HEK293 (cell line): Measurements from ENCODE around the gene ANXA7.

Source experiments
- OVOL3 ChIP-seq: fragments of 450-650 bp; formaldehyde crosslinking; IDR thresholded peaks from 2 replicates; pipeline ENCODE4 v1.5.1; 2016; ENCODE audit warnings: missing biosample characterization, missing genetic modification characterization
- SETDB1 ChIP-seq: IDR thresholded peaks from one replicate; pipeline ENCODE4 v1.6.1; 2017; ENCODE audit warnings: mild to moderate bottlenecking, low read length, moderate library complexity, mixed read lengths; ENCODE audit not compliant: insufficient read length
- ZBTB7A ChIP-seq: fragments of 450-650 bp; formaldehyde crosslinking; IDR thresholded peaks from 2 replicates; pipeline ENCODE4 v1.5.1; 2016; ENCODE audit warnings: low read depth, missing biosample characterization, missing genetic modification characterization
- ZFP37 ChIP-seq: fragments of 450-650 bp; formaldehyde crosslinking; IDR thresholded peaks from 2 replicates; pipeline ENCODE4 v1.5.1; 2016; ENCODE audit warnings: missing biosample characterization, missing genetic modification characterization
- ZNF133 ChIP-seq: fragments of 450-650 bp; formaldehyde crosslinking; IDR thresholded peaks from 2 replicates; pipeline ENCODE4 v1.5.1; 2016; ENCODE audit warnings: missing biosample characterization, missing genetic modification characterization
- ZNF23 ChIP-seq: fragments of 450-650 bp; formaldehyde crosslinking; IDR thresholded peaks from 2 replicates; pipeline ENCODE4 v1.5.1; 2016; ENCODE audit warnings: missing biosample characterization, missing genetic modification characterization, borderline replicate concordance
- ZNF501 ChIP-seq: fragments of 450-650 bp; formaldehyde crosslinking; IDR thresholded peaks from 2 replicates; pipeline ENCODE4 v1.5.1; 2016; ENCODE audit warnings: missing biosample characterization, missing genetic modification characterization
- ZNF585B ChIP-seq: fragments of 450-650 bp; formaldehyde crosslinking; IDR thresholded peaks from 2 replicates; pipeline ENCODE4 v1.5.1; 2016; ENCODE audit warnings: missing biosample characterization, missing genetic modification characterization
- ZNF830 ChIP-seq: fragments of 450-650 bp; IDR thresholded peaks from 2 replicates; pipeline ENCODE4 v1.5.0; 2018; ENCODE audit warnings: missing biosample characterization, missing genetic modification characterization, low read depth, mild to moderate bottlenecking, moderate library complexity
- TF ChIP-seq, protein P1 (sequence below): fragments of 450-650 bp; formaldehyde crosslinking; IDR thresholded peaks from 2 replicates; pipeline ENCODE4 v1.5.1; 2016; ENCODE audit warnings: missing biosample characterization, missing genetic modification characterization
- TF ChIP-seq, protein P2 (sequence below): fragments of 450-650 bp; formaldehyde crosslinking; IDR thresholded peaks from 2 replicates; pipeline ENCODE4 v1.5.1; 2016; ENCODE audit warnings: missing biosample characterization, missing genetic modification characterization
- TF ChIP-seq, protein P3 (sequence below): fragments of 450-650 bp; formaldehyde crosslinking; IDR thresholded peaks from 2 replicates; pipeline ENCODE4; 2016; ENCODE audit warnings: missing biosample characterization, missing genetic modification characterization
- TF ChIP-seq, protein P4 (sequence below): fragments of 450-650 bp; formaldehyde crosslinking; IDR thresholded peaks from 2 replicates; pipeline ENCODE4 v1.5.1; 2016; ENCODE audit warnings: missing biosample characterization, missing genetic modification characterization, borderline replicate concordance

DNA sequence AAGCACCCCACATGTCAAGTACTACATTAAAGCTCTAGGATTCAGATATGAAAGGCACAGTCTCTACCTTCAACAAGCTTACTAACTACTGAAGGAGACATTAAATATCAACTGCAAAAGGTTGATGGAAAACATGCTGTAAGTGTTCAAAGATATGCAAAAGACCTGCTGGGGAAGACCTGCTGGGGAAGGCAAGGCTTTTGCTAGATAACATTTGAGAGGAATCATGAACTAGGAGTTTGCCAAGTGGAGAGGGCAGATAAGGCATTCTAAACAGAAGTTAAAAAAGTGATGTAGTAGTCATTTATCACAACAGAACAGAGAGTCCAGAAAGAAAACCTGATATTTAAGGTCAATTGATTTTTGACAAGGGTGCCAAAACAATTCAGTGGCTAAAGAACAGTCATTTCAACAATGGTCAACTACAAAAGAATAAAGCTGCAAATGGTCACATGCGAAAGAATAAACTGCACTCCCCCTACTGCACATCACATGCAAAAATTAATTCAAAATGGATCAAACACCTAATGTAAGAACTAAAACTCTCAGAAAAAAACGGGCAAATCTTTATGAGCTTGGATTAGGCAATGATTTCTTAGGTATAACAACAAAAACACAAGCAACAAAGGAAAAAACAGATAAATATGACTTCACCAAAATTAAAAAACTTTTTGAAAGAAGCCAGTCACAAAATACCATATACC is 42.5 kb upstream of the ANXA7 start:
- no peak for TF ChIP-seq ZNF830 (tag by site-specific recombination)
- TF ChIP-seq ZNF501 (tag by site-specific recombination) = no peak
- TF ChIP-seq, protein P1, sequence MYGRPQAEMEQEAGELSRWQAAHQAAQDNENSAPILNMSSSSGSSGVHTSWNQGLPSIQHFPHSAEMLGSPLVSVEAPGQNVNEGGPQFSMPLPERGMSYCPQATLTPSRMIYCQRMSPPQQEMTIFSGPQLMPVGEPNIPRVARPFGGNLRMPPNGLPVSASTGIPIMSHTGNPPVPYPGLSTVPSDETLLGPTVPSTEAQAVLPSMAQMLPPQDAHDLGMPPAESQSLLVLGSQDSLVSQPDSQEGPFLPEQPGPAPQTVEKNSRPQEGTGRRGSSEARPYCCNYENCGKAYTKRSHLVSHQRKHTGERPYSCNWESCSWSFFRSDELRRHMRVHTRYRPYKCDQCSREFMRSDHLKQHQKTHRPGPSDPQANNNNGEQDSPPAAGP = no peak
- TF ChIP-seq, protein P2, sequence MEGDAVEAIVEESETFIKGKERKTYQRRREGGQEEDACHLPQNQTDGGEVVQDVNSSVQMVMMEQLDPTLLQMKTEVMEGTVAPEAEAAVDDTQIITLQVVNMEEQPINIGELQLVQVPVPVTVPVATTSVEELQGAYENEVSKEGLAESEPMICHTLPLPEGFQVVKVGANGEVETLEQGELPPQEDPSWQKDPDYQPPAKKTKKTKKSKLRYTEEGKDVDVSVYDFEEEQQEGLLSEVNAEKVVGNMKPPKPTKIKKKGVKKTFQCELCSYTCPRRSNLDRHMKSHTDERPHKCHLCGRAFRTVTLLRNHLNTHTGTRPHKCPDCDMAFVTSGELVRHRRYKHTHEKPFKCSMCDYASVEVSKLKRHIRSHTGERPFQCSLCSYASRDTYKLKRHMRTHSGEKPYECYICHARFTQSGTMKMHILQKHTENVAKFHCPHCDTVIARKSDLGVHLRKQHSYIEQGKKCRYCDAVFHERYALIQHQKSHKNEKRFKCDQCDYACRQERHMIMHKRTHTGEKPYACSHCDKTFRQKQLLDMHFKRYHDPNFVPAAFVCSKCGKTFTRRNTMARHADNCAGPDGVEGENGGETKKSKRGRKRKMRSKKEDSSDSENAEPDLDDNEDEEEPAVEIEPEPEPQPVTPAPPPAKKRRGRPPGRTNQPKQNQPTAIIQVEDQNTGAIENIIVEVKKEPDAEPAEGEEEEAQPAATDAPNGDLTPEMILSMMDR = no peak
- TF ChIP-seq ZFP37 = no peak
- TF ChIP-seq ZNF133 (tag by site-specific recombination) = no peak
- TF ChIP-seq OVOL3 (tag by site-specific recombination) = no peak
- no peak for TF ChIP-seq ZNF585B
- TF ChIP-seq, protein P3, sequence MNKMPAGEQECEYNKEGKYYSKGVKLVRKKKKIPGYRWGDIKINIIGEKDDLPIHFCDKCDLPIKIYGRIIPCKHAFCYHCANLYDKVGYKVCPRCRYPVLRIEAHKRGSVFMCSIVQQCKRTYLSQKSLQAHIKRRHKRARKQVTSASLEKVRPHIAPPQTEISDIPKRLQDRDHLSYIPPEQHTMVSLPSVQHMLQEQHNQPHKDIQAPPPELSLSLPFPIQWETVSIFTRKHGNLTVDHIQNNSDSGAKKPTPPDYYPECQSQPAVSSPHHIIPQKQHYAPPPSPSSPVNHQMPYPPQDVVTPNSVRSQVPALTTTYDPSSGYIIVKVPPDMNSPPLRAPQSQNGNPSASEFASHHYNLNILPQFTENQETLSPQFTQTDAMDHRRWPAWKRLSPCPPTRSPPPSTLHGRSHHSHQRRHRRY (tag by site-specific recombination) = no peak
- TF ChIP-seq, protein P4, sequence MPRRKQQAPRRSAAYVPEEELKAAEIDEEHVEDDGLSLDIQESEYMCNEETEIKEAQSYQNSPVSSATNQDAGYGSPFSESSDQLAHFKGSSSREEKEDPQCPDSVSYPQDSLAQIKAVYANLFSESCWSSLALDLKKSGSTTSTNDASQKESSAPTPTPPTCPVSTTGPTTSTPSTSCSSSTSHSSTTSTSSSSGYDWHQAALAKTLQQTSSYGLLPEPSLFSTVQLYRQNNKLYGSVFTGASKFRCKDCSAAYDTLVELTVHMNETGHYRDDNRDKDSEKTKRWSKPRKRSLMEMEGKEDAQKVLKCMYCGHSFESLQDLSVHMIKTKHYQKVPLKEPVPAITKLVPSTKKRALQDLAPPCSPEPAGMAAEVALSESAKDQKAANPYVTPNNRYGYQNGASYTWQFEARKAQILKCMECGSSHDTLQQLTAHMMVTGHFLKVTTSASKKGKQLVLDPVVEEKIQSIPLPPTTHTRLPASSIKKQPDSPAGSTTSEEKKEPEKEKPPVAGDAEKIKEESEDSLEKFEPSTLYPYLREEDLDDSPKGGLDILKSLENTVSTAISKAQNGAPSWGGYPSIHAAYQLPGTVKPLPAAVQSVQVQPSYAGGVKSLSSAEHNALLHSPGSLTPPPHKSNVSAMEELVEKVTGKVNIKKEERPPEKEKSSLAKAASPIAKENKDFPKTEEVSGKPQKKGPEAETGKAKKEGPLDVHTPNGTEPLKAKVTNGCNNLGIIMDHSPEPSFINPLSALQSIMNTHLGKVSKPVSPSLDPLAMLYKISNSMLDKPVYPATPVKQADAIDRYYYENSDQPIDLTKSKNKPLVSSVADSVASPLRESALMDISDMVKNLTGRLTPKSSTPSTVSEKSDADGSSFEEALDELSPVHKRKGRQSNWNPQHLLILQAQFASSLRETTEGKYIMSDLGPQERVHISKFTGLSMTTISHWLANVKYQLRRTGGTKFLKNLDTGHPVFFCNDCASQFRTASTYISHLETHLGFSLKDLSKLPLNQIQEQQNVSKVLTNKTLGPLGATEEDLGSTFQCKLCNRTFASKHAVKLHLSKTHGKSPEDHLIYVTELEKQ (tag by site-specific recombination) = no peak
- no peak for TF ChIP-seq ZNF23 (tag by site-specific recombination)
- TF ChIP-seq ZBTB7A (tag by site-specific recombination) = no peak
- no peak for TF ChIP-seq SETDB1
